Prostate gland (tissue), 2 donors: ENCODE measurements around the gene ICAM4.

Experiments
- POLR2AphosphoS5 ChIP-seq: sonication (generic); formaldehyde crosslinking; IDR thresholded peaks from one replicate; pipeline ENCODE4 v1.6.1; 2017; ENCODE audit warnings: antibody characterized with exemption
- TF ChIP-seq, protein P1 (sequence below), 4 experiments: fragments of 200-600 bp in 2 of 4; fragments of 450-650 bp in 2 of 4; sonication (generic) in 2 of 4; IDR thresholded peaks; 1 replicate in 3 of 4; 2 replicates in 1 of 4; pipeline ENCODE4 v1.5.1; 2016 to 2019; ENCODE audit warnings: antibody characterized with exemption in 4 of 4, mild to moderate bottlenecking in 2 of 4, moderate library complexity in 2 of 4

DNA sequence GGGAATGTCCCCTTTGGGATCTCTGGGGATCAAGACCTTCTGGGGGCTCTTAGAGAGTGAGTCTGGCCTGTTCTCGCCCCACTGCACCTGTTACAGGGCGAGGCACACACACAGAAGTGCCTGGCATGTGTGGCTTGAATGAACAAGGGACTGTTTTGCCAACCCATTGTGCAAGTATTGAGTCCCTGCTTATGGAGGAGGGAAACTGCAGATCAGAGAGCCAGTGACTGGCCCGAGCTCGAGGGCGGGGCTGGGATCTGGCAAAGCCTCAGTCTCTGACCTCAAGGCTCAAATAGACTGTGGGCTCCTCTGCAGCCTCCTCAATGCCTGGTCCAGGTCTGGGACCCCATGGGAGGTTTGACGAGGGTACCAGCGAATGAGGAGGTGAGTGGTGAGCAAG lies 41.0 kb downstream of the ICAM4 start:
- TF ChIP-seq, protein P1, sequence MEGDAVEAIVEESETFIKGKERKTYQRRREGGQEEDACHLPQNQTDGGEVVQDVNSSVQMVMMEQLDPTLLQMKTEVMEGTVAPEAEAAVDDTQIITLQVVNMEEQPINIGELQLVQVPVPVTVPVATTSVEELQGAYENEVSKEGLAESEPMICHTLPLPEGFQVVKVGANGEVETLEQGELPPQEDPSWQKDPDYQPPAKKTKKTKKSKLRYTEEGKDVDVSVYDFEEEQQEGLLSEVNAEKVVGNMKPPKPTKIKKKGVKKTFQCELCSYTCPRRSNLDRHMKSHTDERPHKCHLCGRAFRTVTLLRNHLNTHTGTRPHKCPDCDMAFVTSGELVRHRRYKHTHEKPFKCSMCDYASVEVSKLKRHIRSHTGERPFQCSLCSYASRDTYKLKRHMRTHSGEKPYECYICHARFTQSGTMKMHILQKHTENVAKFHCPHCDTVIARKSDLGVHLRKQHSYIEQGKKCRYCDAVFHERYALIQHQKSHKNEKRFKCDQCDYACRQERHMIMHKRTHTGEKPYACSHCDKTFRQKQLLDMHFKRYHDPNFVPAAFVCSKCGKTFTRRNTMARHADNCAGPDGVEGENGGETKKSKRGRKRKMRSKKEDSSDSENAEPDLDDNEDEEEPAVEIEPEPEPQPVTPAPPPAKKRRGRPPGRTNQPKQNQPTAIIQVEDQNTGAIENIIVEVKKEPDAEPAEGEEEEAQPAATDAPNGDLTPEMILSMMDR (IDR thresholded peaks at IDR 0.05) = no peak
- no peak for TF ChIP-seq POLR2AphosphoS5
